Panc1 (cell line): ENCODE results near the gene ATXN7L1. TPM values are rescaled to one million over a fixed set of nuclear protein-coding genes. Genes with fewer than 3 reads are reported as not detected.

Experiments
- ATAC-seq: fragments of 200-7000 bp; cut with Tn5 transposase; 2 replicates; pipeline ENCODE4 v1.9.1; 2020; ENCODE audit warnings: mild to moderate bottlenecking, moderate library complexity
- BruUV-seq: library from RNA; stranded (reverse); fragments of 400-500 nt; replicated peaks from 2 replicates; lab custom pipeline; 2021; lab: Mats Ljungman, UMichigan
- CTCF ChIA-PET: fragments of 300-600 bp; sonication (Branson Sonifier 250); formaldehyde crosslinking; loops from one replicate; lab custom pipeline; 2022; ENCODE audit warnings: antibody characterized with exemption; lab: Charles Lee
- POLR2A ChIA-PET: fragments of 300-600 bp; sonication (Branson Sonifier 250); formaldehyde crosslinking; loops from one replicate; lab custom pipeline; 2022; ENCODE audit warnings: antibody characterized with exemption; lab: Charles Lee
- DNase-seq: peaks from one replicate; pipeline ENCODE4 v3.0.0-alpha.2; 2010; ENCODE audit warnings: low read depth, low spot score
- H3K27ac ChIP-seq: 2 replicates; pipeline ENCODE4 v1.5.1; 2011; ENCODE audit warnings: mild to moderate bottlenecking, low read length, inconsistent platforms
- H3K27me3 ChIP-seq: fragments of 200-500 bp; sonication (Bioruptor generic); 2 replicates; pipeline ENCODE4 v1.6.0; 2014; ENCODE audit warnings: low read length, inconsistent platforms; ENCODE audit not compliant: control insufficient read depth, insufficient read depth
- H3K36me3 ChIP-seq: fragments of 200-500 bp; sonication (Bioruptor generic); 2 replicates; pipeline ENCODE4 v1.5.1; 2014; ENCODE audit warnings: inconsistent platforms, mild to moderate bottlenecking, low read length, moderate library complexity; ENCODE audit not compliant: control insufficient read depth, insufficient read depth
- H3K4me1 ChIP-seq: 2 replicates; pipeline ENCODE4 v1.5.1; 2011; ENCODE audit warnings: inconsistent platforms, mild to moderate bottlenecking, low read length, moderate library complexity; ENCODE audit not compliant: control insufficient read depth, insufficient read depth
- H3K4me3 ChIP-seq, 2 experiments: 2 replicates each; pipeline ENCODE4 v1.5.1; 2011 to 2012; ENCODE audit warnings: low read depth in 2 of 2, low read length in 2 of 2, mild to moderate bottlenecking in 2 of 2, inconsistent platforms in 1 of 2, moderate library complexity in 1 of 2
- H3K9me3 ChIP-seq: fragments of 200-500 bp; sonication (Bioruptor generic); 2 replicates; pipeline ENCODE4 v1.5.1; 2014; ENCODE audit warnings: low read depth, mild to moderate bottlenecking, inconsistent platforms, low read length, moderate library complexity; ENCODE audit not compliant: control insufficient read depth, insufficient read depth
- POLR2AphosphoS5 ChIP-seq: IDR thresholded peaks from 2 replicates; pipeline ENCODE4 v1.6.1; 2012; ENCODE audit warnings: mild to moderate bottlenecking, low read depth, low read length, moderate library complexity
- SIN3A ChIP-seq: IDR thresholded peaks from 2 replicates; pipeline ENCODE4 v1.6.1; 2012; ENCODE audit warnings: low read depth, mild to moderate bottlenecking, low read length, moderate library complexity, borderline replicate concordance; ENCODE audit not compliant: insufficient read depth
- TCF7L2 ChIP-seq: IDR thresholded peaks from 2 replicates; pipeline ENCODE4 v1.6.1; 2011; ENCODE audit warnings: mild to moderate bottlenecking, low read depth, low read length, inconsistent platforms
- in situ Hi-C: cut with HindIII; loops from 2 replicates; pipeline ENCODE4 v1.10.0; 2016; ENCODE audit warnings: low sequenced_read_pairs, low pct_unique_long_range_greater_than_20kb
- intact Hi-C: fragments of 100-400 bp; cut with micrococcal nuclease; formaldehyde crosslinking; loops from one replicate; pipeline ENCODE4 v1.10.0; 2022; ENCODE audit not compliant: unreplicated experiment
- total RNA-seq: library from RNA; stranded (reverse); gene quantifications from one replicate; pipeline ENCODE4 v1.2.1, GENCODE V29; 2021; ENCODE audit not compliant: unreplicated experiment
- TF ChIP-seq, protein P1 (sequence below): fragments of 450-650 bp; IDR thresholded peaks from 2 replicates; pipeline ENCODE4 v1.5.1; 2017; ENCODE audit warnings: mild to moderate bottlenecking
- TF ChIP-seq, protein P2 (sequence below), 2 experiments: IDR thresholded peaks; 2 replicates each; pipeline ENCODE4 v1.6.1; 2011 to 2012; ENCODE audit warnings: low read depth in 2 of 2, control low read depth in 1 of 2, low read length in 1 of 2, mild to moderate bottlenecking in 1 of 2, moderate library complexity in 1 of 2; ENCODE audit not compliant: insufficient read depth in 1 of 2

Gene ATXN7L1
- total RNA-seq, 1 experiment from 2014 or later, result 10.8 TPM

DNA sequence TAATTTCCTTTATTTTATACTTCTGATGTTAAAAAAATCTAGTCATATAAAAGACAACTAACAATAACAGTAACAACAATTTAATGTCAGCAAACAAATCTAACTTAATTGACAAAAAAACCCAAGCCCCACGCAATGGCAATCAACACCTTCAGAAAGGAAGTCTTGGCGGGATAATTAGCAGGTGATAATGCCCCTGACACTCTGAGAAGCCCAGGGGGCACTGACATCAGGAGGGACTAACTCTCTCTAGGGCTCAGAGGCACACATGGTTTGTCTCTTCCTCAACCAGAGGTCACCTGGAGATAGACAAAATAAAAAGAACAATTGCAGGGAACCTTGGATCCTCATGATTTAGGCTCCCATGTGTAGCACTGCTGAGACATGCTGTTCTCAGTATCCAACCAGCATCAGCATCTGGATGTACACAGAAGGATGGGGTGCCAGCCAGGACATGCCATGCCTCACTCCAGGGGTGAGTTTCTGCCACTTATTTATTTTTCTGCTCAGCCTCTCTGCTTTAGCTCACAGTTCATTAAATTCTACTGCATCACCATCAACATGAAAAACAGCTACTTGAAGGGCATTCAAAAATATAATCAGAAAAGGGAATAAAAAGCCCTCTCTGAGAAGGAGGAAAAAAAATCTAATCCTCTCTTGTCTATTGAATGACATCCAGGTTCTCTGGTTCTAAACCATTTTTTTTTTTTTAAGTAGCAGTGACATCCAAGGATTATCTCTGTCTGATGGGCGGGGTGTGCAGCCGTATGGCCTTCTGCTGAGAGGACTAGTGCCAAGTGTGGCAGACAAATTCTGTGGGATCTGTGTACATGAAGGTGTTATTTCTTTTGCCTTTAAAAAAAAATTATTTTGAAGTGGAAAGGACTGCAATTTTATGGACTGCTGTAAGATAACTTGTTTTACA is 96.3 kb downstream of the ATXN7L1 start:
- Histone ChIP-seq H3K4me3 (no peak overlapping the region), H3K27me3 (no peaks in the 10 kb centered on the region), H3K4me1 (peaks cover 13% of the 10 kb centered on the region; the same call in 1 of the 2 replicates), H3K36me3 (no peaks in the 10 kb centered on the region), H3K27ac (no peak overlapping the region), H3K9me3 (no peaks in the 10 kb centered on the region)
- intact Hi-C loops (no loop called here), in situ Hi-C loops (no loop called here)
- BruUV-seq, result no TSS peak
- CTCF ChIA-PET, result no interaction called here
- DNase-seq, result no peak
- POLR2A ChIA-PET, result interaction anchor here (0.6 kb wide), 1 partner anchor 15 kb away, joined by 9 read pairs; no protein-coding TSS in a partner anchor
- no peak for ATAC-seq
- TF ChIP-seq TCF7L2 (no peak), POLR2AphosphoS5 (no peak), SIN3A (no peak)
- TF ChIP-seq, protein P1, sequence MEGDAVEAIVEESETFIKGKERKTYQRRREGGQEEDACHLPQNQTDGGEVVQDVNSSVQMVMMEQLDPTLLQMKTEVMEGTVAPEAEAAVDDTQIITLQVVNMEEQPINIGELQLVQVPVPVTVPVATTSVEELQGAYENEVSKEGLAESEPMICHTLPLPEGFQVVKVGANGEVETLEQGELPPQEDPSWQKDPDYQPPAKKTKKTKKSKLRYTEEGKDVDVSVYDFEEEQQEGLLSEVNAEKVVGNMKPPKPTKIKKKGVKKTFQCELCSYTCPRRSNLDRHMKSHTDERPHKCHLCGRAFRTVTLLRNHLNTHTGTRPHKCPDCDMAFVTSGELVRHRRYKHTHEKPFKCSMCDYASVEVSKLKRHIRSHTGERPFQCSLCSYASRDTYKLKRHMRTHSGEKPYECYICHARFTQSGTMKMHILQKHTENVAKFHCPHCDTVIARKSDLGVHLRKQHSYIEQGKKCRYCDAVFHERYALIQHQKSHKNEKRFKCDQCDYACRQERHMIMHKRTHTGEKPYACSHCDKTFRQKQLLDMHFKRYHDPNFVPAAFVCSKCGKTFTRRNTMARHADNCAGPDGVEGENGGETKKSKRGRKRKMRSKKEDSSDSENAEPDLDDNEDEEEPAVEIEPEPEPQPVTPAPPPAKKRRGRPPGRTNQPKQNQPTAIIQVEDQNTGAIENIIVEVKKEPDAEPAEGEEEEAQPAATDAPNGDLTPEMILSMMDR, result no peak
- TF ChIP-seq, protein P2, sequence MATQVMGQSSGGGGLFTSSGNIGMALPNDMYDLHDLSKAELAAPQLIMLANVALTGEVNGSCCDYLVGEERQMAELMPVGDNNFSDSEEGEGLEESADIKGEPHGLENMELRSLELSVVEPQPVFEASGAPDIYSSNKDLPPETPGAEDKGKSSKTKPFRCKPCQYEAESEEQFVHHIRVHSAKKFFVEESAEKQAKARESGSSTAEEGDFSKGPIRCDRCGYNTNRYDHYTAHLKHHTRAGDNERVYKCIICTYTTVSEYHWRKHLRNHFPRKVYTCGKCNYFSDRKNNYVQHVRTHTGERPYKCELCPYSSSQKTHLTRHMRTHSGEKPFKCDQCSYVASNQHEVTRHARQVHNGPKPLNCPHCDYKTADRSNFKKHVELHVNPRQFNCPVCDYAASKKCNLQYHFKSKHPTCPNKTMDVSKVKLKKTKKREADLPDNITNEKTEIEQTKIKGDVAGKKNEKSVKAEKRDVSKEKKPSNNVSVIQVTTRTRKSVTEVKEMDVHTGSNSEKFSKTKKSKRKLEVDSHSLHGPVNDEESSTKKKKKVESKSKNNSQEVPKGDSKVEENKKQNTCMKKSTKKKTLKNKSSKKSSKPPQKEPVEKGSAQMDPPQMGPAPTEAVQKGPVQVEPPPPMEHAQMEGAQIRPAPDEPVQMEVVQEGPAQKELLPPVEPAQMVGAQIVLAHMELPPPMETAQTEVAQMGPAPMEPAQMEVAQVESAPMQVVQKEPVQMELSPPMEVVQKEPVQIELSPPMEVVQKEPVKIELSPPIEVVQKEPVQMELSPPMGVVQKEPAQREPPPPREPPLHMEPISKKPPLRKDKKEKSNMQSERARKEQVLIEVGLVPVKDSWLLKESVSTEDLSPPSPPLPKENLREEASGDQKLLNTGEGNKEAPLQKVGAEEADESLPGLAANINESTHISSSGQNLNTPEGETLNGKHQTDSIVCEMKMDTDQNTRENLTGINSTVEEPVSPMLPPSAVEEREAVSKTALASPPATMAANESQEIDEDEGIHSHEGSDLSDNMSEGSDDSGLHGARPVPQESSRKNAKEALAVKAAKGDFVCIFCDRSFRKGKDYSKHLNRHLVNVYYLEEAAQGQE (IDR thresholded peaks at IDR 0.05; ENCODE audit: insufficient read depth in 1 of 2, low read depth in 2 of 2, low read length in 1 of 2), result no peak

GRCh38 chr7:105778956-105779355 is 97.4 kb downstream of the ATXN7L1 start:
- intact Hi-C loops, result no loop called here
- Histone ChIP-seq H3K4me1 (peaks cover 13% of the 10 kb centered on the region; the same call in 1 of the 2 replicates), H3K27ac (no peak overlapping the region), H3K9me3 (no peaks in the 10 kb centered on the region), H3K27me3 (no peaks in the 10 kb centered on the region), H3K4me3 (no peak overlapping the region), H3K36me3 (no peaks in the 10 kb centered on the region)
- TF ChIP-seq, protein P2 (IDR thresholded peaks at IDR 0.05; ENCODE audit: insufficient read depth in 1 of 2, low read depth in 2 of 2, low read length in 1 of 2), result no peak
- TF ChIP-seq POLR2AphosphoS5 (no peak), TCF7L2 (no peak), SIN3A (no peak)
- TF ChIP-seq, protein P1, result no peak
- no TSS peak for BruUV-seq
- ChIA-PET POLR2A (no interaction called here), CTCF (no interaction called here)
- DNase-seq, result no peak
- in situ Hi-C loops, result no loop called here
- ATAC-seq, result no peak
